ENCODE data around the gene AKAP5.

GRCh38 chr14:64508215-64508776, 43.0 kb downstream of the AKAP5 start:
- no peak for TF ChIP-seq FOXM1 (IDR thresholded peaks at IDR 0.05; ENCODE audit: borderline replicate concordance)
- TF ChIP-seq HDGF (IDR thresholded peaks at IDR 0.05; ENCODE audit: borderline replicate concordance) = no peak
- TF ChIP-seq BHLHE40 (IDR thresholded peaks at IDR 0.05; ENCODE audit: borderline replicate concordance) = no peak
- no peak for TF ChIP-seq L3MBTL2 (conservative IDR thresholded peaks at IDR 0.05)
- no peak for TF ChIP-seq FOXK2 (IDR thresholded peaks at IDR 0.05)
- TF ChIP-seq SP1 (IDR thresholded peaks at IDR 0.05) = no peak
- TF ChIP-seq ARNT (IDR thresholded peaks at IDR 0.05) = no peak

Data from HEK293T (cell line).